Melanocyte of skin (primary cell): Measurements from ENCODE around the gene RAB22A. TPM values are rescaled to one million over a fixed set of nuclear protein-coding genes. Genes with fewer than 3 reads are reported as not detected.

Experiments used
- total RNA-seq, 2 donors: library from RNA; depleted of rRNA; stranded (reverse); fragments of >200 nt; gene quantifications; 2 replicates each; pipeline ENCODE4 v1.2.3, GENCODE V29; 2012

The RAB22A gene, protein sequence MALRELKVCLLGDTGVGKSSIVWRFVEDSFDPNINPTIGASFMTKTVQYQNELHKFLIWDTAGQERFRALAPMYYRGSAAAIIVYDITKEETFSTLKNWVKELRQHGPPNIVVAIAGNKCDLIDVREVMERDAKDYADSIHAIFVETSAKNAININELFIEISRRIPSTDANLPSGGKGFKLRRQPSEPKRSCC
- total RNA-seq = 10 to 100 TPM; 12.0 to 13.8 TPM

GRCh38 chr20:58309591-58310290 is at the start of gene RAB22A:
TSS of gene RAB22A (plus strand) at chr20:58309715. CDS start at chr20:58309977, 262 bp downstream.

GRCh38 chr20:58388882-58389323 is 79.4 kb downstream of the RAB22A start, which contains the start of gene VAPB:
TSS of gene VAPB (plus strand) at chr20:58389229. CDS start at chr20:58389460, 231 bp downstream.

Other genes starting within 250 kb of the RAB22A start
- gene ANKRD60, start 81.1 kb upstream of the RAB22A start, total RNA-seq = under 1 TPM in 1 of 2 donors, not detected in 1; 0.34 TPM
- 10 to 100 TPM; 16.9 to 19.0 TPM for gene VAPB, start 79.5 kb downstream of the RAB22A start, total RNA-seq
- under 1 TPM; under 0.01 to 0.34 TPM for gene APCDD1L, start 205.7 kb downstream of the RAB22A start, total RNA-seq